Sigmoid colon (tissue), 7 donors: ENCODE data around the gene TMEM144. TPM values are rescaled to one million over a fixed set of nuclear protein-coding genes. Genes with fewer than 3 reads are reported as not detected.

Experiments
- DNase-seq: peaks from one replicate; pipeline ENCODE4 v3.0.0-alpha.2; 2019
- H3K27ac ChIP-seq, 4 donors: fragments of 200-600 bp; sonication (generic); one replicate each; pipeline ENCODE4 v1.5.1; 2016 to 2019; ENCODE audit warnings: mild to moderate bottlenecking in 1 of 4
- H3K27me3 ChIP-seq, 3 donors: fragments of 200-600 bp; sonication (generic); one replicate each; pipeline ENCODE4 v1.5.1; 2019; ENCODE audit warnings: mild to moderate bottlenecking in 1 of 3
- H3K36me3 ChIP-seq, 4 donors: fragments of 200-600 bp; sonication (generic); one replicate each; pipeline ENCODE4 v1.5.1; 2016 to 2019
- H3K4me1 ChIP-seq, 4 donors: fragments of 200-600 bp; sonication (generic); one replicate each; pipeline ENCODE4 v1.5.1; 2017 to 2019
- H3K4me3 ChIP-seq, 4 donors: fragments of 200-600 bp; sonication (generic); one replicate each; pipeline ENCODE4 v1.5.1; 2017 to 2019; ENCODE audit warnings: mild to moderate bottlenecking in 2 of 4, moderate library complexity in 1 of 4
- H3K9me3 ChIP-seq, 4 donors: fragments of 200-600 bp in 3 of 4; sonication (generic) in 3 of 4; one replicate each; pipeline versions ENCODE4 v1.5.1 to v1.6.1; 2013 to 2019
- CTCF ChIP-seq, 4 experiments: fragments of 450-650 bp in 3 of 4; fragments of 200-600 bp in 1 of 4; IDR thresholded peaks; one replicate each; pipeline ENCODE4 v1.5.1; 2016 to 2019; ENCODE audit warnings: antibody characterized with exemption in 4 of 4, mild to moderate bottlenecking in 3 of 4, moderate library complexity in 2 of 4
- EP300 ChIP-seq, 4 donors: sonication (generic); formaldehyde crosslinking; IDR thresholded peaks; one replicate each; pipeline ENCODE4 v1.6.1; 2017; ENCODE audit warnings: antibody characterized with exemption in 4 of 4
- POLR2A ChIP-seq, 2 donors: fragments of 450-650 bp; IDR thresholded peaks; one replicate each; pipeline ENCODE4 v1.6.1; 2016; ENCODE audit warnings: antibody characterized with exemption in 2 of 2, mild to moderate bottlenecking in 2 of 2, moderate library complexity in 2 of 2
- POLR2AphosphoS5 ChIP-seq, 4 donors: sonication (generic); formaldehyde crosslinking; IDR thresholded peaks; one replicate each; pipeline ENCODE4 v1.6.1; 2017; ENCODE audit warnings: antibody characterized with exemption in 4 of 4
- WGBS, 2 donors: extraction: QIAGEN DNeasy Blood & Tissue Kit; methylation state at CpG; one replicate each; pipeline ENCODE4 v1.1.7; 2013; 5-methylcytosine and 5-hydroxymethylcytosine counted together
- intact Hi-C: fragments of 100-400 bp; cut with DNase I; formaldehyde crosslinking; loops from one replicate; pipeline ENCODE4 v1.15.1; 2023
- polyA plus RNA-seq, 3 donors: library from polyadenylated mRNA; stranded (reverse); fragments of 200-250 nt; gene quantifications; one replicate each; pipeline ENCODE4 v1.2.3, GENCODE V29; 2013
- total RNA-seq, 4 donors: library from RNA; depleted of rRNA; stranded (reverse); fragments of >200 nt; gene quantifications; one replicate each; pipeline ENCODE4 v1.1.0, GENCODE V29; 2016
- donor health status: healthy with polysubstance abuse.
- donor health status: Bipolar disorder and iron deficiency.
- donor health status: healthy.

Gene TMEM144
- total and polyA plus RNA-seq, 7 donors = 3.5 to 12.1 (median 6.4) TPM

- intact Hi-C loops = no loop called here
- no peaks in the 10 kb centered on the region for H3K4me1 ChIP-seq
- 91 to 92% methylated on average over 1 of the region's 1 CpG for WGBS, 2 donors
- no peak overlapping the region for H3K27ac ChIP-seq
- DNase-seq = no peak
- no peak overlapping the region for H3K4me3 ChIP-seq
- TF ChIP-seq POLR2AphosphoS5 (IDR thresholded peaks at IDR 0.05) (no peak), CTCF (IDR thresholded peaks at IDR 0.05) (no peak)
- H3K27me3 ChIP-seq = no peaks in the 10 kb centered on the region
- H3K9me3 ChIP-seq = no peaks in the 10 kb centered on the region
- no peaks in the 10 kb centered on the region for H3K36me3 ChIP-seq
These were observed 15.0 kb upstream of the TMEM144 start for GRCh38 chr4:158195297-158195696.

- Histone ChIP-seq H3K4me3 (no peak overlapping the region), H3K27ac (no peak overlapping the region), H3K27me3 (no peaks in the 10 kb centered on the region), H3K36me3 (no peaks in the 10 kb centered on the region), H3K9me3 (no peaks in the 10 kb centered on the region), H3K4me1 (no peaks in the 10 kb centered on the region)
- no peak for TF ChIP-seq CTCF (IDR thresholded peaks at IDR 0.05)
- no peak for TF ChIP-seq EP300 (IDR thresholded peaks at IDR 0.05)
- no peak for TF ChIP-seq POLR2A (IDR thresholded peaks at IDR 0.05)
- no peak for TF ChIP-seq POLR2AphosphoS5 (IDR thresholded peaks at IDR 0.05)
- DNase-seq = no peak
- WGBS, 2 donors = 68 to 87% methylated on average over 5 of the region's 5 CpGs
- intact Hi-C loops = no loop called here
These were observed 13.0 kb upstream of the TMEM144 start for GRCh38 chr4:158197194-158197776.

- H3K9me3 ChIP-seq = no peaks in the 10 kb centered on the region
- no peaks in the 10 kb centered on the region for H3K27me3 ChIP-seq
- DNase-seq = no peak
- TF ChIP-seq POLR2A (IDR thresholded peaks at IDR 0.05) (no peak), POLR2AphosphoS5 (IDR thresholded peaks at IDR 0.05) (no peak), EP300 (IDR thresholded peaks at IDR 0.05) (no peak), CTCF (IDR thresholded peaks at IDR 0.05) (no peak)
- H3K36me3 ChIP-seq = no peaks in the 10 kb centered on the region
- no peak overlapping the region for H3K27ac ChIP-seq
- intact Hi-C loops = no loop called here
- H3K4me3 ChIP-seq = no peak overlapping the region
- WGBS, 2 donors = 91 to 92% methylated on average over 3 of the region's 3 CpGs
- H3K4me1 ChIP-seq = no peaks in the 10 kb centered on the region
These were observed 10.1 kb upstream of the TMEM144 start for GRCh38 chr4:158200214-158200613.

GRCh38 chr4:158201322-158201721 lies 9.0 kb upstream of the TMEM144 start:
- H3K27ac ChIP-seq = no peak overlapping the region
- no peak for DNase-seq
- H3K27me3 ChIP-seq = no peaks in the 10 kb centered on the region
- WGBS, 2 donors = 93 to 97% methylated on average over 4 of the region's 4 CpGs
- H3K4me1 ChIP-seq = no peaks in the 10 kb centered on the region
- intact Hi-C loops = no loop called here
- H3K4me3 ChIP-seq = no peak overlapping the region
- H3K9me3 ChIP-seq = no peaks in the 10 kb centered on the region
- no peak for TF ChIP-seq POLR2AphosphoS5 (IDR thresholded peaks at IDR 0.05)
- no peak for TF ChIP-seq EP300 (IDR thresholded peaks at IDR 0.05)
- TF ChIP-seq CTCF (IDR thresholded peaks at IDR 0.05) = no peak
- TF ChIP-seq POLR2A (IDR thresholded peaks at IDR 0.05) = no peak
- no peaks in the 10 kb centered on the region for H3K36me3 ChIP-seq

- intact Hi-C loops = no loop called here
- H3K9me3 ChIP-seq = no peaks in the 10 kb centered on the region
- H3K27me3 ChIP-seq = no peaks in the 10 kb centered on the region
- H3K4me3 ChIP-seq = no peak overlapping the region
- no peaks in the 10 kb centered on the region for H3K36me3 ChIP-seq
- no peak overlapping the region for H3K27ac ChIP-seq
- TF ChIP-seq POLR2AphosphoS5 (IDR thresholded peaks at IDR 0.05) (no peak), EP300 (IDR thresholded peaks at IDR 0.05) (no peak), POLR2A (IDR thresholded peaks at IDR 0.05) (no peak)
- H3K4me1 ChIP-seq = no peaks in the 10 kb centered on the region
- DNase-seq = no peak
These were observed 8.4 kb upstream of the TMEM144 start for GRCh38 chr4:158201876-158202275.
